ENCODE data around the gene IGFL3. TPM values are rescaled to one million over a fixed set of nuclear protein-coding genes. Genes with fewer than 3 reads are reported as not detected.

The IGFL3 gene
- polyA plus RNA-seq, 3 donors = not detected

DNA sequence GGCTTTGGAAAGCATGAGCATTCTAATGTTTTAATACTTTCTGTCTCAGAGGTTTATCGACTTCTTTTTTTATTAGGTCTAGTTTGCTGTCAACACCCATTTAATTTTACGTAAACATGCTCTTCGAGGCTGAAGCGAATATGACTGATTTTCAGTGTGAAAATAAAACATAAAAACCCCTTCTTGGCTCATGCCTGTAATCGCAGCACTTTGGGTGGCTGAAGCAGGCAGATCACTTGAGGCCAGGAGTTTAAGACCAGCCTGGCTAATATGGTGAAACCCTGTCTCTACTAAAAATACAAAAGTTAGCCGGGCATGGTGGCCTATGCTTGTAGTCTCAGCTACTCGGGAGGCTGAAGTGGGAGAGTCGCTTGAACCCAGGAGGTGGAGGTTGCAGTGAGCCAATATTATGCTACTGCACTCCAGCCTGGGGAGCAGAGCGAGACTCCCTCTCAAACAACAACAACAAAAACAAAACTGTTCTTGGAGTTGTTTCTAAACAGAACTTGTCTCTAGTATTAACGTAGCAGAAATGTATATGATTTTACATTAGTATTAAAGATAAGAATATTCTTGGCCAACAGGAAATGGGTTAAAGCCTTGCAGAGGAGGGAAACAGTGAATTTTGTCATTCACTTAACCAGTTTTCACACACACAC is 7.1 kb upstream of the IGFL3 start:
- Mint-ChIP-seq H3K27me3 (ENCODE audit: low read depth in 3 of 3) (peaks cover 16 to 39% (median 18%) of the 10 kb centered on the region in 3 donors), H3K27ac (no peak overlapping the region), H3K9me3 (peaks cover 0 to 1% (median 0%) of the 10 kb centered on the region in 7 donors), H3K4me1 (no peaks in the 10 kb centered on the region), H3K4me3 (no peak overlapping the region), H3K36me3 (no peaks in the 10 kb centered on the region)
- intact Hi-C loops (cut with micrococcal nuclease) = no loop called here
- Histone ChIP-seq H3K36me3 (replicated peaks in 1 of 2; ENCODE audit: control insufficient read depth in 1 of 2, insufficient read depth in 2 of 2, low read length in 2 of 2) (no peaks in the 10 kb centered on the region), H4K20me1 (ENCODE audit: insufficient read depth, low read length) (no peaks in the 10 kb centered on the region), H3K4me1 (ENCODE audit: control insufficient read depth in 1 of 2, insufficient read depth in 2 of 2, low read length in 2 of 2) (no peaks in the 10 kb centered on the region), H3K9ac (ENCODE audit: insufficient read depth, low read length, poor library complexity, severe bottlenecking) (no peak overlapping the region), H3K27ac (ENCODE audit: low read depth in 1 of 2, low read length in 2 of 2) (no peak overlapping the region), H3K4me2 (replicated peaks; ENCODE audit: extremely low read depth, low read length, poor library complexity, severe bottlenecking) (no peak overlapping the region), H3K27me3 (ENCODE audit: control insufficient read depth in 2 of 2, insufficient read depth in 2 of 2, low read length in 2 of 2) (peaks cover 13 to 19% of the 10 kb centered on the region in 2 donors), H3K79me2 (ENCODE audit: insufficient read depth, low read length) (no peaks in the 10 kb centered on the region), H2AFZ (ENCODE audit: insufficient read depth, low read depth, low read length, poor library complexity, severe bottlenecking) (no peak overlapping the region), H3K4me3 (replicated peaks in 1 of 3; ENCODE audit: low read depth in 2 of 3, low read length in 3 of 3) (no peak overlapping the region), H3K9me3 (replicated peaks in 1 of 2; ENCODE audit: control insufficient read depth in 1 of 2, insufficient read depth in 1 of 2, low read length in 2 of 2) (no peaks in the 10 kb centered on the region)
- WGBS (ENCODE audit: insufficient coverage) = 100% methylated on average over 1 of the region's 10 CpGs
- no peak for TF ChIP-seq CTCF (IDR thresholded peaks at IDR 0.05)
- DNase-seq = no peak

- H3K4me2 ChIP-seq (replicated peaks; ENCODE audit: extremely low read depth, low read length, poor library complexity, severe bottlenecking) = no peak overlapping the region
- peaks cover 15 to 43% (median 26%) of the 10 kb centered on the region in 3 donors for H3K27me3 Mint-ChIP-seq (ENCODE audit: low read depth in 3 of 3)
- H3K27ac Mint-ChIP-seq = no peak overlapping the region
- H3K27me3 ChIP-seq (ENCODE audit: control insufficient read depth in 2 of 2, insufficient read depth in 2 of 2, low read length in 2 of 2) = peaks cover 20 to 31% of the 10 kb centered on the region in 2 donors
- no peaks in the 10 kb centered on the region for H4K20me1 ChIP-seq (ENCODE audit: insufficient read depth, low read length)
- intact Hi-C loops (cut with micrococcal nuclease) = no loop called here
- peaks cover 0 to 3% of the 10 kb centered on the region in 2 donors for H3K4me1 ChIP-seq (ENCODE audit: control insufficient read depth in 1 of 2, insufficient read depth in 2 of 2, low read length in 2 of 2)
- TF ChIP-seq CTCF (IDR thresholded peaks at IDR 0.05) = no peak
- no CpG with 5 or more reads among the region's 2 CpGs for WGBS (ENCODE audit: insufficient coverage)
- peaks cover 0 to 2% (median 0%) of the 10 kb centered on the region in 7 donors for H3K9me3 Mint-ChIP-seq
- H2AFZ ChIP-seq (ENCODE audit: insufficient read depth, low read depth, low read length, poor library complexity, severe bottlenecking) = no peak overlapping the region
- no peaks in the 10 kb centered on the region for H3K9me3 ChIP-seq (replicated peaks in 1 of 2; ENCODE audit: control insufficient read depth in 1 of 2, insufficient read depth in 1 of 2, low read length in 2 of 2)
- no peak overlapping the region for H3K27ac ChIP-seq (ENCODE audit: low read depth in 1 of 2, low read length in 2 of 2)
- H3K36me3 ChIP-seq (replicated peaks in 1 of 2; ENCODE audit: control insufficient read depth in 1 of 2, insufficient read depth in 2 of 2, low read length in 2 of 2) = no peaks in the 10 kb centered on the region
- no peak overlapping the region for H3K4me3 Mint-ChIP-seq
- H3K4me3 ChIP-seq (replicated peaks in 1 of 3; ENCODE audit: low read depth in 2 of 3, low read length in 3 of 3) = no peak overlapping the region
- H3K79me2 ChIP-seq (ENCODE audit: insufficient read depth, low read length) = no peaks in the 10 kb centered on the region
- H3K4me1 Mint-ChIP-seq = peaks cover 6% of the 10 kb centered on the region
- H3K36me3 Mint-ChIP-seq = no peaks in the 10 kb centered on the region
- H3K9ac ChIP-seq (ENCODE audit: insufficient read depth, low read length, poor library complexity, severe bottlenecking) = no peak overlapping the region
- no peak for DNase-seq
These were observed 1.6 kb upstream of the IGFL3 start for GRCh38 chr19:46126086-46126580.
